Fibroblast of the aortic adventitia (primary cell): Measurements from ENCODE around the gene MYL9. TPM values are rescaled to one million over a fixed set of nuclear protein-coding genes. Genes with fewer than 3 reads are reported as not detected.

ENCODE experiments used
- DNase-seq: peaks from one replicate; pipeline ENCODE4 v3.0.0-alpha.2; 2010; ENCODE audit warnings: low read depth
- H3K4me3 ChIP-seq: 2 replicates; pipeline ENCODE4 v1.5.1; 2011; ENCODE audit warnings: low read depth, mild to moderate bottlenecking, control low read depth, low read length, moderate library complexity
- CTCF ChIP-seq: IDR thresholded peaks from 2 replicates; pipeline ENCODE4 v1.5.1; 2011; ENCODE audit warnings: mild to moderate bottlenecking, low read length, control low read depth, inconsistent platforms; ENCODE audit not compliant: insufficient read depth
- small RNA-seq: library from RNA; depleted of rRNA; stranded (forward); fragments of <200 nt; gene quantifications from one replicate; pipeline ENCODE3, GENCODE V24; 2012
- total RNA-seq: library from RNA; depleted of rRNA; stranded (reverse); fragments of >200 nt; gene quantifications from 2 replicates; pipeline ENCODE4 v1.2.3, GENCODE V29; 2012; ENCODE audit warnings: low replicate concordance

The MYL9 gene
- total RNA-seq, 1 donor = 43.6 TPM

- TF ChIP-seq CTCF = no peak
- DNase-seq = no peak
- H3K4me3 ChIP-seq = no peak overlapping the region
Measured at GRCh38 chr20:36599912-36600345, 58.6 kb downstream of the MYL9 start.

Small RNA genes within 50 kb of the gene (small RNA-seq; reads per million reads assigned to genes)
- not detected for gene RF00017

Other genes with a start within 250 kb of the MYL9 start
- 9.5 and 19.5 TPM in 2 replicates for gene DLGAP4, start 235.2 kb upstream of the MYL9 start, total RNA-seq
- gene TGIF2, start 32.1 kb downstream of the MYL9 start, total RNA-seq = 3.1 and 4.8 TPM in 2 replicates
- gene RAB5IF, start 64.3 kb downstream of the MYL9 start, total RNA-seq = 30.3 and 59.1 TPM in 2 replicates
- gene SLA2, start 104.7 kb downstream of the MYL9 start, total RNA-seq = not detected in 2 replicates
- 15.3 and 23.1 TPM in 2 replicates for gene NDRG3, start 204.6 kb downstream of the MYL9 start, total RNA-seq
- 10.2 and 40.4 TPM in 2 replicates for gene DSN1, start 232.2 kb downstream of the MYL9 start, total RNA-seq